HFF-Myc (cell line): ENCODE results near the gene NANOS3.
A peak's percentile ranks its signal among the peaks of the same experiment; 100 is the strongest.

Source experiments
- DNase-seq: peaks from one replicate; pipeline ENCODE4 v3.0.0-alpha.2; 2011; ENCODE audit warnings: low read depth; ENCODE audit errors: extremely low read depth
- H3K4me3 ChIP-seq: replicated peaks from 2 replicates; pipeline ENCODE4 v1.5.1; 2011; ENCODE audit warnings: low read depth, mild to moderate bottlenecking, control low read depth, low read length
- TF ChIP-seq, protein P1 (sequence below): IDR thresholded peaks from 2 replicates; pipeline ENCODE4 v1.5.1; 2012; ENCODE audit warnings: mild to moderate bottlenecking, low read depth, low read length, control low read depth; ENCODE audit errors: missing control alignments

NANOS3 gene

GRCh38 chr19:13875824-13876223 is 1.1 kb upstream of the NANOS3 start:
- no peak for DNase-seq
- no peak overlapping the region for H3K4me3 ChIP-seq
- TF ChIP-seq, protein P1, sequence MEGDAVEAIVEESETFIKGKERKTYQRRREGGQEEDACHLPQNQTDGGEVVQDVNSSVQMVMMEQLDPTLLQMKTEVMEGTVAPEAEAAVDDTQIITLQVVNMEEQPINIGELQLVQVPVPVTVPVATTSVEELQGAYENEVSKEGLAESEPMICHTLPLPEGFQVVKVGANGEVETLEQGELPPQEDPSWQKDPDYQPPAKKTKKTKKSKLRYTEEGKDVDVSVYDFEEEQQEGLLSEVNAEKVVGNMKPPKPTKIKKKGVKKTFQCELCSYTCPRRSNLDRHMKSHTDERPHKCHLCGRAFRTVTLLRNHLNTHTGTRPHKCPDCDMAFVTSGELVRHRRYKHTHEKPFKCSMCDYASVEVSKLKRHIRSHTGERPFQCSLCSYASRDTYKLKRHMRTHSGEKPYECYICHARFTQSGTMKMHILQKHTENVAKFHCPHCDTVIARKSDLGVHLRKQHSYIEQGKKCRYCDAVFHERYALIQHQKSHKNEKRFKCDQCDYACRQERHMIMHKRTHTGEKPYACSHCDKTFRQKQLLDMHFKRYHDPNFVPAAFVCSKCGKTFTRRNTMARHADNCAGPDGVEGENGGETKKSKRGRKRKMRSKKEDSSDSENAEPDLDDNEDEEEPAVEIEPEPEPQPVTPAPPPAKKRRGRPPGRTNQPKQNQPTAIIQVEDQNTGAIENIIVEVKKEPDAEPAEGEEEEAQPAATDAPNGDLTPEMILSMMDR, result no peak

DNA sequence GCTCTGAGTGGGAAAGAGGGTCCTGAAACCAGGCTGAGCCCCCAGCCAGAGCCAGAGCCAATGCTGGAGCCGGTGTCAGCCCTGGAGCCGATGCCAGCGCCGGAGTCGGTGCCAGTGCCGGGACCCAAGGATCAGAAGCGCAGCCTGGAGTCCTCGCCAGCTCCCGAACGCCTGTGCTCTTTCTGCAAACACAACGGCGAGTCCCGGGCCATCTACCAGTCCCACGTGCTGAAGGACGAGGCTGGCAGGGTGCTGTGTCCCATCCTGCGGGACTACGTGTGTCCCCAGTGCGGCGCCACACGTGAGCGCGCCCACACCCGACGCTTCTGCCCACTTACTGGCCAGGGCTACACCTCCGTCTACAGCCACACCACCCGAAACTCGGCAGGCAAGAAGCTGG is 369 bp downstream of the NANOS3 start:
- TF ChIP-seq, protein P1, result no peak
- no peak for DNase-seq
- H3K4me3 ChIP-seq, result no peak overlapping the region

GRCh38 chr19:13880059-13881043 is 3.4 kb downstream of the NANOS3 start:
- DNase-seq, result peak; percentile 79
- TF ChIP-seq, protein P1, result peak; percentile 100
- no peak overlapping the region for H3K4me3 ChIP-seq

DNA sequence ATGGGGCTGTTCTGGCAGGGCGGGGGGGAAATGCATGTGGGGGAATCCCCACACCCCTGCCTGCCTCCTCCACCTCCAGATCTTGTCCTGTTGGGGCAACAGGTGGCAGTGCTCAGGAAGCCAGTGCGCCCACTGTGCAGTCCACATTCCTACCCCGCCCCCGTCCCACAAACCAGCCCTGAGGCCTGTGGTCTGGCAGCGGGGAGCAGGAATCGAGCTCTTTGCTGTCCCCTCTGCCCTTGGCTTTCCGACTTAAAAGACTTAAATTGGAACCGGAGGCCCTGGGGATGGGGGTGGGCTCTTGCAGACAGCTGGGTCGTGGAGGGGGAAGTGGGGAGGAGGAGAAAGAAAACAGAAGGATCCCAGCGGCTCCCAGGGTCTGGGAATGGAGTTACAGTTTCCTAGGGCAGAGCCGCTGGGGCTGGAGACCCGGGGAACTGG is 4.3 kb downstream of the NANOS3 start:
- TF ChIP-seq, protein P1, result no peak
- H3K4me3 ChIP-seq, result no peak overlapping the region
- DNase-seq, result no peak

- no peak for DNase-seq
- H3K4me3 ChIP-seq, result no peak overlapping the region
Measured at GRCh38 chr19:13881692-13882418, 4.9 kb downstream of the NANOS3 start.

GRCh38 chr19:13882419-13882795 is 5.5 kb downstream of the NANOS3 start:
- DNase-seq, result no peak
- TF ChIP-seq, protein P1, result no peak
- H3K4me3 ChIP-seq, result no peak overlapping the region

More at GRCh38 chr19:13881692-13882418, 4.9 kb downstream of the NANOS3 start:
- TF ChIP-seq, protein P1, result no peak
